Astrocyte (in vitro differentiated cells and primary cell): ENCODE data around the gene SMPDL3A.

Experiments
- EZH2 ChIP-seq: IDR thresholded peaks from 2 replicates; pipeline ENCODE4 v1.6.1; 2012; ENCODE audit warnings: mild to moderate bottlenecking, low read length, inconsistent platforms; ENCODE audit not compliant: insufficient read depth
- TF ChIP-seq, protein P1 (sequence below): IDR thresholded peaks from 2 replicates; pipeline ENCODE4 v1.5.1; 2011; ENCODE audit warnings: low read depth, mild to moderate bottlenecking, inconsistent platforms, low read length, moderate library complexity; ENCODE audit not compliant: insufficient read depth

- TF ChIP-seq, protein P1, sequence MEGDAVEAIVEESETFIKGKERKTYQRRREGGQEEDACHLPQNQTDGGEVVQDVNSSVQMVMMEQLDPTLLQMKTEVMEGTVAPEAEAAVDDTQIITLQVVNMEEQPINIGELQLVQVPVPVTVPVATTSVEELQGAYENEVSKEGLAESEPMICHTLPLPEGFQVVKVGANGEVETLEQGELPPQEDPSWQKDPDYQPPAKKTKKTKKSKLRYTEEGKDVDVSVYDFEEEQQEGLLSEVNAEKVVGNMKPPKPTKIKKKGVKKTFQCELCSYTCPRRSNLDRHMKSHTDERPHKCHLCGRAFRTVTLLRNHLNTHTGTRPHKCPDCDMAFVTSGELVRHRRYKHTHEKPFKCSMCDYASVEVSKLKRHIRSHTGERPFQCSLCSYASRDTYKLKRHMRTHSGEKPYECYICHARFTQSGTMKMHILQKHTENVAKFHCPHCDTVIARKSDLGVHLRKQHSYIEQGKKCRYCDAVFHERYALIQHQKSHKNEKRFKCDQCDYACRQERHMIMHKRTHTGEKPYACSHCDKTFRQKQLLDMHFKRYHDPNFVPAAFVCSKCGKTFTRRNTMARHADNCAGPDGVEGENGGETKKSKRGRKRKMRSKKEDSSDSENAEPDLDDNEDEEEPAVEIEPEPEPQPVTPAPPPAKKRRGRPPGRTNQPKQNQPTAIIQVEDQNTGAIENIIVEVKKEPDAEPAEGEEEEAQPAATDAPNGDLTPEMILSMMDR, result no peak
- no peak for TF ChIP-seq EZH2
These were observed 11.0 kb downstream of the SMPDL3A start for GRCh38 chr6:122799916-122800686.
